A673 (cell line): ENCODE data around the gene PCBD1.

ENCODE experiments used
- CTCF ChIP-seq: fragments of 300-800, 200-600 bp; sonication (generic); conservative IDR thresholded peaks from 2 replicates; pipeline ENCODE4 v1.5.1; 2017; ENCODE audit warnings: low read depth, mild to moderate bottlenecking, antibody characterized with exemption, low read length, moderate library complexity, mixed read lengths
- EZH2 ChIP-seq: fragments of 200-600 bp; sonication (generic); IDR thresholded peaks from 2 replicates; pipeline ENCODE4 v1.6.1; 2017; ENCODE audit warnings: borderline replicate concordance, low read depth, mild to moderate bottlenecking, mixed read lengths, antibody characterized with exemption, low read length; ENCODE audit not compliant: poor library complexity, severe bottlenecking

GRCh38 chr10:70930263-70931000 lies 42.1 kb upstream of the PCBD1 start:
- TF ChIP-seq CTCF (no peak), EZH2 (no peak)
